HG03558 (cell line): Measurements from ENCODE around the gene TTC33.
"Not testable (repeated sequence)": the region's sequence is repeated elsewhere in the genome, so short reads cannot be mapped to it uniquely, and the experiment has no call there.

Experiments
- ATAC-seq: cut with Tn5 transposase; IDR thresholded peaks from one replicate; pipeline ENCODE4 v1.9.1; 2021; ENCODE audit warnings: moderate number of reproducible peaks; ENCODE audit not compliant: unreplicated experiment; ENCODE audit errors: extremely low read depth

TTC33 gene

DNA sequence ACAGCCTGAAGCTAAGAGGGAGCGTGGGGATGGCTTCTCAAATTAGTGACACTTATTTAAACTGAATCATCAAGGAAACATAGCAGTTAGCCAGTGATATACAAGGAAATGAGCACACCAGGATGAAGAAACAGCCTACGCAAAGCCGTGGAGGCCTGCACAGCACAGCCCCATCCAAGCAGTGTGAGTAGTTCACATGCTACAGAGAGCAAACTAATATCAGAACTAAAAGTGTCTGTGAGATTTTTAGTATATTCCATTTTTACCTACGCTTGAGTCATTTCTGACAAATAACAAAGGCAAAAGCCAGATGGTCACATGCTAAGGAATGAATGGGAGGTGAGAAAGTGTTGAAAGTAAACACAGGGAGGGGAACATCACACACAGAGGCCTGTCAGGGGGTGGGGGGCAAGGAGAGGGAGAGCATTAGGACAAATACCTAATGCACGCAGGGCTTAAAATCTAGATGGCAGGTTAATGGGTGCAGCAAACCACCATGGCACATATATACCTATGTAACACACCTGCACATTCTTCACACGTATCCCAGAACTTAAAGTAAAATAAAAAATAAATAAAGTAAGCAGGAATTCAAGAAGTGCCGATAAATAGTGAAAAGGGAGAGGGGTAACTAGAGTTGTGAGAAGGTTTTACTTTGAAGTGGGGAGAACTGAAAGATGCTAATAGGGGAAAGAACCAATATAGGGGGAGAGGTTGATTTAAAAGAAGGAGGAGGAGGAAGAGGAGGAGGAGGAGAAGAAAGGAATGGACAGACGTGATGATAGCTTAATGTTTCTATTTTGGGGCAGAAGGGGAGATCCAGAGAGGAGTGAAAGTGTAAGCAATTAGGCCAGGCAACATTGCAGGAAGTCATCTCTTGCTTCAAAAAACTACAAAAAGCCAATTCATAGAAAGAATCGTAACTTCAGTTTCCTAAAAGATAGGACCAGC is 177.0 kb downstream of the TTC33 start:
- peak; percentile 98 for ATAC-seq

DNA sequence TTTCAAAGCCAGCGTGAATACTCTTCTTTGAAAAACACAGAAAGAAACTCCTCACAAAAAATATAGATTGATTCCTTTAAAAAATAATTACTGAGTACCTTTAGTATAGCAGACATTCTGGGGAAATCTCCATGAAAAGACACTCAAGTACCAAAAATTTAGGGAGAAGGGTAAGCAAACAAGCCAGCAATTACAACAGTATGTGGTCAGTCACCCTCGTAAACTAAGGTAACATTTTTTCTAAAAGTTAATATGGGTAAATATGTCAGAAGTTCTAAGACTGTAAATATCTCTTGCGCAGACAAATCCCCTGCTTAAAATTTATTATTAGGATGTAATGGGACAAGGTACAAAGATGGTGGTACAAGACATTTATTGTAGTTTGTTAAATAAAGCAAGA is 178.0 kb downstream of the TTC33 start:
- no peak for ATAC-seq

DNA sequence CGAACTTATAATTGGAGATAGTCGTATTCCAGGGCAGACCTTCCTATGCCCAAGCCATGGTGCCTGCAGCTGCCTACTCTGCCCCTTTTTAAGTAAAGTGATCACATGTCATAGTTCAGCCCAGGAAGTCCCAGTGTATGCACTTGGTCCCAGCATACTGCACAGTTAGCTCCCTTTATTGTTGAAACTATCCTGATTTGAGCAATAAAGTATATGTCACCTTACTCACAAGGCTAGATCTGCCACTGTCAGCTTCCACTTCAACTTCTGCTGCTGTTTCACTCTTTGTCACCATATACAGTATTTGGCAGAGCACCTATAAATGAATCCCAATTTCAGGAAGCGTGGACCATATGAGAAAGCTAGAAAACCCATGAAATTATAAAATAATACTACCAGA is 179.8 kb downstream of the TTC33 start:
- no peak for ATAC-seq

DNA sequence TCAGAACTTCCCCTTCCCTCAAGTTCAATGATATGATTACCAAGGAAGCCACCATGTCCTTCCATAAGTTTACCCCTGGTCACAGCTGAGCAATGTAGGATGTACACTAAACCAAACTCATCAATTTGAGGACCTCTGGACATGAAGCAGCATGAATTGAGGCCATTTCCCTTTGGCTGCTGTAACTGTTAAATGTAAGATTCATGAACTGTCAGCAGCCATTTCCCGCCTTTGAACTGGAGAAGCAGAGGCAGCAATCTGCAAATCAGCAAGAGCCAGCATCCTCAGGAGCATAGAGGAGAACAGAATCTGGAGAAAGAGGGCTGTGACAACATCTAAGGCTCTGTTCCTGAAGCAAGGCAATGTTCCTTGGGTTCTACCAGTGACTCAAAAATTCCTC is 180.3 kb downstream of the TTC33 start:
- ATAC-seq, result no peak

DNA sequence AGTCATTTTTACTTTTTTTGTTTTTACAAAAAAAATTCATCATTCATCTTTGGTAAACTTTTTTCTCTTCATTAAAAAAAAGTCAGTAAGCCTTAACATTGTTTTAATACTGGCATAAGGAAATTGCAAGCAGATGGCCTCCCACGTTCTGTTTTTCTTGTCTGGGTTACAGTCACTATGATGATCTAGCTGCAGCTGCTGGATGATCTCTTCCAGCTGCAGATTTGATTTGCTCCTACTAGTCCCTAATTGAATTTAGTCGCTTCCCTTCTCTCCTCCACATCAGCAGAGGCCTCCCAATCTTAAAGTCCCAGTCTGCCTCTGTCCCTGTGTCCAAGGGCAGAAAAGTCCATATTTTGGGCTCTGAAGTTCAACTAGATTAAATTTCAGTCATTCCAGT is 182.8 kb downstream of the TTC33 start:
- no peak for ATAC-seq

DNA sequence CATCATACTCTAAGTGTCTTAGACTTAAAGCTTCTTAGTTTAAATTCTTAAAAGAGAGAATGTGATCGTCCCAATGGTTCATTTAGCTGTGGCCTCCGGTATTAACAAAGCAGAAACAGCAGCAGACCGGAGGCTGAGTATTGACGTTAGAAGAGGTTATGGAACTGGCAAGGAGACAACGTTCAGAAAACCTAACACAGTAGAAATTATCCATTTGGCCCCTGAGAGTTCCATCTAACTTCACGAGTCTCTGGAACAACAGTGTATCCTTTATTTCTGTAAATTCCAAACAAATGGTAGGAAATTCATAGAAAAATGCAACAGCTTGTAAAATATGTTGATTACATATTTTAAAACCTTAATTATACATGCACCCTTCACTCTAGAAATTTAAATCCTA is 183.4 kb downstream of the TTC33 start:
- ATAC-seq, result no peak

DNA sequence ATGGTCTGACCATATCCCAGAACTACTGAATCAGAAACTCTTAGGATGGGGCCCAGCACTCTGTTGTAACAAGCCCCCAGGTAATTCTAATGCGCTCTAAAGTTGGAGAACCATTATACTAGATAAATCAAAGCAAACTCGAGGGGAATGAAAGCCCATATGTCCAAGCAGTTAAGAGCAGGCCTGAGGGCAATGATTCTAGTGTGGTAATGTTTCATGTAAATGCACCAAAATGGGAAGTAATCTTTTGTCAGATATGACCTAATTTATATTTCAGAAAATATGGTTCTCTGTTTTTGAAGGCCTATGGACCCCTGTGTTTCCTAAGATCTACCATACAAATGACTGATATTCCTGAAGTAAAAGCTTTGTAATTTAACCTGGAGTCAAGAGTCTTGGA is 184.0 kb downstream of the TTC33 start:
- no peak for ATAC-seq

DNA sequence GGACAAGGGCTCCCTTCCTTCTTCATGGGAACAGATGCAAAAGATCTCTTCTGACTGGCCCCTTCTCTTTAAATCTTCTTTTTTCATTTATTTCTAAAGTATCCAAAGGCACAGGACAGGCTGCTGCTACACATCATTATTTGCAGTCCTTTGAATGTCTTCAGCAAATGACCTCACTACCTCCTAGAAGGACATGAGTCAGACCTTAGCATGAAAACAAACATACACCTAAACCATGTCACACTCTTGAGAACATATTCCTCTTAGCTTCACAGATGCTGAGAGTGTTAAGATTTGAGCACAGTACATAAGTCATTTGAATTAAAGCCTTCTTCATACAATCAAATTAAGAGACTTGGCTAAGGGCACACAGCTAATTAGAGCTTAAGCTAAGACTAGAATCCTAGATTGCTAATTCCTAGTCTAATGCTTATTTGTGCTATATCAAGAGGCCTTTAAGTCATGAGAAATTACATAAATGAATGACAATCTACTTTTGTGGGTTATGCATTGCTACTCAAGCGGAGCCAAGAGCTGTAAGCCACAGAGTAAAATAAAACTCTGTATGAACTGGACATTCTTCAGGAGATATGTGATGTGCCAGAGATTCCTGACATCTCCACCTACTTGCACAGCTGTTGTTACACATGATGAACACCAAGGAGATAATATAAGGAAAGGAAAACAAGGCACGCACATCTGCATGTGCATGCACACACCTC is 185.2 kb downstream of the TTC33 start:
- peak; percentile 63 for ATAC-seq

DNA sequence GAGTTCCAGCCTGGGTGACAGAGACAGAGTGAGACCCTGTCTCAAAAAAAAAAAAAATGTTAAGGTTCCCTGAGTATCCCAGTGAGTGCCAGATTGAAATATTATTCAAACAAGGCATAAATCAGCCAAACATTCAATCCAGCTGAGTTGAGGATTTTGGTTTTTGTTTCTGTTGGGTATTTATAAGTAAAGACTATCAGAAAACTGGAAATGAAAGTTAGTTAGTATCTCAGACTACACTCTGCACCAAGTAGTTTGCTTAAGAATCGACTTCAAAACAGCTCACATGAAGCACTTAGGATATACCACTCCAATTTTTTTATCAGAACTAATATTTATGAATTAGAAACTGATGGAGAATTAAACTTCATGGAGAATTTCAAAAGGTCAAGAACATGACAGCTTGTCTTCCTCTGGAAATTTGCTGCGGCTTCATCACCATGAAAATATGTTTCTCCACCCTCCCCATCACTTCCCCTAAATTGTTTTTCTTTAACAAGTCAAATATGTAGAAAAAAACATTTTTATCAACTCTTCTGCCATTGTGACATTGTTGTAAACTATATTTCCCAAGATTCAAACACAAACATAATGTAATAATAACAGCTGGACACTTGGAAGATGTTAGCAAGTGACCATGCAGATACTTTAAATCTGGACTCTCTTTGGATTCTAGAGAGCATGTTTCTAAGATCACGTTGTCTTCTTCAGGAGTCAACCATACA is 186.1 kb downstream of the TTC33 start:
- no peak for ATAC-seq

DNA sequence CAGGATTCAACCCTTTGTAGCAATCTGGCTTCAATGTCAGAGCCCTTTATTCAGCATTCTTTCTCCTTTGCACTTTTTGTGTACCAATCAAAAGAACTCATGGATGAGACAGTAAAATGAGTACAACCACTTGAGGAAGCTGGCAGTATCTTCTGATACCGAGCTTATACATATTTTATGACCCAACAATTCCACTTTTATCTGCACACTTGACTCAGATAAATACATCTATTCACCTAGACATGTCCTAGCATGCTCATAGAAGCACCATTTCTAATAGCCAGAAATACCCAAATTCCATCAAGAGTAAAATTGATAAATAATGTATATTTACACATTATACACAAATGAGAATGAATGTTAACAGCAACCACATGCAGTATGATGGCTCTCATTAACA is 187.2 kb downstream of the TTC33 start:
- no peak for ATAC-seq

DNA sequence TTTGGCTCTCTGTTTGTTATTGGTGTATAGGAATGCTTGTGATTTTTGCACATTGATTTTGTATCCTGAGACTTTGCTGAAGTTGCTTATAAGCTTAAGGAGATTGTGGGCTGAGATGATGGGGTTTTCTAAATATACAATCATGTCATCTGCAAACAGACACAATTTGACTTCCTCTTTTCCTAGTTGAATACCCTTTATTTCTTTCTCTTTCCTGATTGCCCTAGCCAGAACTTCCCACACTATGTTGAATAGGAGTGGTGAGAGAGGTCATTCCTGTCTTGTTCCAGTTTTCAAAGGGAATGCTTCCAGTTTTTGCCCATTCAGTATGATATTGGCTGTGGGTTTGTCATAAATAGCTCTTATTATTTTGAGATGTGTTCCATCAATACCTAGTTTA is 192.6 kb downstream of the TTC33 start:
- not testable (repeated sequence) for ATAC-seq

DNA sequence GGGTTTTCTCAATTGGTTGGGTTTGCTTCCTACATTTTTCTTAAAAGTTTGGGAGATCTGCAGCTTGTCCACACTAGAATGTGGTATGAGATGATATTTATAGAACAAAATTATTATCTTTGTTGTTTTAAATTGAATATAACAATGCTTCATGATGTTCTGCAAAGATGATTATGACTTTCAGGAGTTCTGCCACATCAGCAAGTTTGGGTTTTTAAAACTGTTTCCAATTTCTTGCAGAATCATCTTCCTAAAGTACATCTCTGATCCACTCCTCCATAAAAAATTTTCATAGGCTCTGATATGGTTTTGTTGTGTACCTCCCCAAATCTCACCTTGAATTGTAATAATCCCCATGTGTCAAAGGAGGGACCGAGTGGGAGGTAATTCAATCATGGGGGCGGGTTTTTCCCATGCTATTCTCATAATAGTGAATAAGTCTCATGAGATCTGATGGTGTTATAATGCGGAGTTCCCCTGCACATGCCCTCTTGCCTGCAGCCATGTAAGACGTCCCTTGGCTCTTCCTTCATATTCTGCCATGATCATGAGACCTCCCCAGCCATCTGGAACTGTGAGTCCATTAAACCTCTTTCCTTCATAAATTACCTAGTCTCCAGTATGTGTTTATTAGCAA is 195.2 kb downstream of the TTC33 start:
- ATAC-seq, result no peak

DNA sequence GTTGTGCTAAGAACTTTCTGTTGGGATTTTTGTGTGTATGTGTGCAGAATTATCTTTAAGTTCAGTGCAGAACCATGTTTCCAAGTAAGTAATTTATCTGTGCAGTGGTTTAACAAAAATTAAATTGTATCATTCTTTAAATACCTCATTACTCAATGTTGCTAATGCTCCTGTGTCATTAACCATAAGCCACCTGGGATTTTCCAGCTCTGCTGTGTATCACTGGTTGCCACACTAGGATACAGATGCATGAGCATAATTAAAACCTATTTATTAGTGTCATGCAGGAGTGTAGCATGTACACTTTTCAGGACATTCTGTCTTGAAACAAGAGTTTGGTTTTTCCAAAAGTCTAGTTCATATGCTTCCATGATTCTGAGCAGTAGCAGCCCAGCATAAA is 196.5 kb downstream of the TTC33 start:
- ATAC-seq, result no peak

DNA sequence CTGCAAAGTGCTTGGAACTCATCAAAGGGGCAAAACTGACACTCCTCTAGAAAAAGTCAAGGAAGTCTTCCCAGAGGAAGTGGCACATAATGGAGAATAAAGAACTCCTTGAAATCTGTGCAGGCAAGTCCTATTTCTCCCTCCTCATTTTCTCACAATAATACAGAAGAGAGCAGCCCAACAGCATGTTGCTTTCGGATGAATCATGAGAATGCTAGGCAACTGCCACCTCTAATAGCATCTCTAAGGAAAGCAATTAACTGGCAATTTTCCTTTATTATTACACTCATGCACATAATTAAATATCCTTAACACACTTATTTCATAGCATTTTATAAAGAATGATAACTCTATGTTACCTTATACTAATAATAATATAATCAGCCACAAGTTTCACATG is 198.3 kb downstream of the TTC33 start:
- no peak for ATAC-seq

DNA sequence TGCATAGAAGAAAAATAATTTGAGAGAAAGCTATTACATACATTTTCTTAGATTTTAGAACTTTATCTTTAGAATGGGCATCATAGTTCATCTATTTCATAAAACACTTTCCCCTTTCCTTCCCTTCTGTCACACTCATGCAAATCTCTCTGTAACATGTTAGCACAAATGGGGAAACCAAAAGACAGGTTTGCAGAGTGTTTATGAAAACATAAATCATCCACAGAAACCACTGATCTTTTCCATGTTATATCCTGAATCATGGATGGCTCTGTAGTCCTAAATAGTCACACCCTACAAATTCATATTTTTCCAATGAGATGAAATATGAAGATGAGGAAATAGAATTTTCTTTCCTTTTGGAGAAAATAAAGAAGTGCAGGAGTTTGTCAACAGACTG is 198.9 kb downstream of the TTC33 start:
- ATAC-seq, result no peak

DNA sequence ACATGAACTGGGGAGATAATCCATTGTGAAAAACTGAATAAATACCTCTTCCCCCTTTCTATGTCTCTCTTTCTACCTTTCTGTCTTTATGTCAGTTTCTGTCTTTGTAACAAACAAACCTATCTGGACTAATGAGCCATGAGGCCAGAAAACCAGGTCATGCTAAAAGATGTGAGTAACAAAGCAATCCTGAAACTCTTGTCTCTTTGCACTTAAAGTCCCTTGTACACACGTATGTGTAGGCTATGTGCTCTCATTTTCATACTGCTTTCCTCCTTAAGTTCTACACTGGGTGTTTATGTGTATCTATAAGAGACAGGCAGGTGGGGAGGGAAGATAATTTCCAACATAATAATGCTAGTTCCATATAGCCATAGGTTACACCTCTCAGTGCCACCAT is 199.9 kb downstream of the TTC33 start:
- ATAC-seq, result no peak

DNA sequence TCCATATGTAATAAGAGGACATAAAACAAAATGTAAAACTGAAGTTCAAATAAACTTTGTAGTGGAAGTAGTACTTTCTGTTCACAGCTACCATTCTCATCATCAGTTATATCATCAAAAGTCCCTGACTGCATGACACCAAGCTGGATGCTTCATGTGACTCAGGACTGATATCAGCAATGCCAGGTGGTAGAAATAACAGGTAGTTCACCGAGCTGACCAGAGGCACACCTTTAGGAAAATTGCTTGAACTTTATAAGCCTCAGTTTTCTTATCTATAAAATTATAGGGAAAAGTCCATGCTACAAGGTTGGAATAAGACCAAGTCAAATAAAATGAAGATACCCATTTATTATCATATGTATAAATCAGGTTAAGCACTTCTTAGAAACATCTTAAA is 200.9 kb downstream of the TTC33 start:
- no peak for ATAC-seq

DNA sequence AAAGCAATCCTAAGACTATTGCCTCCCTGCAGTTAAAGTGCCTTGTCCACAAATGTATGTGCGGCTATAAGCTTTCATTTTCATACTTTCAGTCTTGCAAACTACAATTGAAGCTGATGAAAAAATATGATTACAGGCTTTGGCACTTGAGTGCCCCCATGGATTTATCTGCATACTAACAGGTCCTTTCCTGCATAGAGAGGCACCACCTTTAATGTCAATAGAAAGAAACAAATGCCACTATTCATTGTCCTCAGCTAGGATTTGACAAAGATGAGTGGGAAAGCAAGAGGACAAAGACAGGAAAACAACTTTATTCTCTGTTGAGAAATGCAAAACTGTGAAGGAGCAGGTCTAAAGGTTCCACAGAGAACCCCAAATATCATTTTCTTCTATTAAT is 201.7 kb downstream of the TTC33 start:
- ATAC-seq, result no peak

DNA sequence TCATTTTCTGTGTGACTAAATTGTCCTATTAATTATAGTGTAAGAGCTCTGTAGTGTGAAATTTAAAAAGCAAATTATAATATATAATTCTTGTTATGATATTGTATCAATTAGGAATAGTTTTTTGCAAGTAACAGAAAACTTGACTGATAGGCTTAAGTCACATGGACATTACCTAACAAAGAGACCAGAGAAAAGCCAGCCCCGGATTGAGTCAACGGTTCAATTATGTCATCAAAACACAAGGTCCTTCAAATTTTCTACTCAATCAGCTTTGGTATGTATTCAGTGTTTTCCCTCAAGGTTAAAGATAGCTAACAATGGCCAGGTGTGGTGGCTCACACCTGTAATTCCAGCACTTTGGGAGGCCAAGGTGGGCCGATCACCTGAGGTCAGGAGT is 202.8 kb downstream of the TTC33 start:
- ATAC-seq, result no peak
